Measurements from ENCODE around the gene TUBGCP4. TPM values are rescaled to one million over a fixed set of nuclear protein-coding genes. Genes with fewer than 3 reads are reported as not detected.

TUBGCP4 gene
- total RNA-seq, 1 donor from 2014 or later = 11.5 TPM

GRCh38 chr15:43403616-43404015 lies 32.7 kb downstream of the TUBGCP4 start:
- Histone ChIP-seq H3K4me3 (ENCODE audit: low read length in 3 of 3) (no peak overlapping the region), H3K27me3 (ENCODE audit: control insufficient read depth in 3 of 3, insufficient read depth in 3 of 3, low read length in 3 of 3) (no peaks in the 10 kb centered on the region), H3K36me3 (ENCODE audit: control insufficient read depth in 3 of 3, insufficient read depth in 3 of 3, low read length in 3 of 3) (peaks cover 40 to 78% (median 74%) of the 10 kb centered on the region in 3 donors), H3K9ac (ENCODE audit: low read depth in 1 of 3, low read length in 3 of 3) (no peak overlapping the region), H3K27ac (ENCODE audit: low read depth, low read length) (no peak overlapping the region), H3K4me1 (ENCODE audit: control insufficient read depth in 3 of 3, insufficient read depth in 3 of 3, low read length in 3 of 3) (no peaks in the 10 kb centered on the region), H3K9me3 (ENCODE audit: control insufficient read depth in 3 of 3, low read length in 3 of 3) (no peaks in the 10 kb centered on the region)

GRCh38 chr15:43404130-43404529 lies 33.2 kb downstream of the TUBGCP4 start:
- Histone ChIP-seq H3K9ac (ENCODE audit: low read depth in 1 of 3, low read length in 3 of 3) (no peak overlapping the region), H3K4me3 (ENCODE audit: low read length in 3 of 3) (no peak overlapping the region), H3K27ac (ENCODE audit: low read depth, low read length) (no peak overlapping the region), H3K27me3 (ENCODE audit: control insufficient read depth in 3 of 3, insufficient read depth in 3 of 3, low read length in 3 of 3) (no peaks in the 10 kb centered on the region), H3K4me1 (ENCODE audit: control insufficient read depth in 3 of 3, insufficient read depth in 3 of 3, low read length in 3 of 3) (no peaks in the 10 kb centered on the region), H3K36me3 (ENCODE audit: control insufficient read depth in 3 of 3, insufficient read depth in 3 of 3, low read length in 3 of 3) (peaks cover 41 to 78% (median 74%) of the 10 kb centered on the region in 3 donors), H3K9me3 (ENCODE audit: control insufficient read depth in 3 of 3, low read length in 3 of 3) (no peaks in the 10 kb centered on the region)

GRCh38 chr15:43406189-43406588 lies 35.3 kb downstream of the TUBGCP4 start:
- Histone ChIP-seq H3K9me3 (ENCODE audit: control insufficient read depth in 3 of 3, low read length in 3 of 3) (no peaks in the 10 kb centered on the region), H3K9ac (ENCODE audit: low read depth in 1 of 3, low read length in 3 of 3) (no peak overlapping the region), H3K27ac (ENCODE audit: low read depth, low read length) (no peak overlapping the region), H3K4me1 (ENCODE audit: control insufficient read depth in 3 of 3, insufficient read depth in 3 of 3, low read length in 3 of 3) (no peaks in the 10 kb centered on the region), H3K36me3 (ENCODE audit: control insufficient read depth in 3 of 3, insufficient read depth in 3 of 3, low read length in 3 of 3) (peaks cover 35 to 77% (median 71%) of the 10 kb centered on the region in 3 donors), H3K4me3 (ENCODE audit: low read length in 3 of 3) (no peak overlapping the region), H3K27me3 (ENCODE audit: control insufficient read depth in 3 of 3, insufficient read depth in 3 of 3, low read length in 3 of 3) (no peaks in the 10 kb centered on the region)

GRCh38 chr15:43406808-43407207 lies 35.9 kb downstream of the TUBGCP4 start:
- H3K9ac ChIP-seq (ENCODE audit: low read depth in 1 of 3, low read length in 3 of 3) = no peak overlapping the region
- H3K4me3 ChIP-seq (ENCODE audit: low read length in 3 of 3) = no peak overlapping the region
- H3K36me3 ChIP-seq (ENCODE audit: control insufficient read depth in 3 of 3, insufficient read depth in 3 of 3, low read length in 3 of 3) = peaks cover 35 to 77% (median 71%) of the 10 kb centered on the region in 3 donors
- no peaks in the 10 kb centered on the region for H3K9me3 ChIP-seq (ENCODE audit: control insufficient read depth in 3 of 3, low read length in 3 of 3)
- H3K27ac ChIP-seq (ENCODE audit: low read depth, low read length) = no peak overlapping the region
- no peaks in the 10 kb centered on the region for H3K4me1 ChIP-seq (ENCODE audit: control insufficient read depth in 3 of 3, insufficient read depth in 3 of 3, low read length in 3 of 3)
- no peaks in the 10 kb centered on the region for H3K27me3 ChIP-seq (ENCODE audit: control insufficient read depth in 3 of 3, insufficient read depth in 3 of 3, low read length in 3 of 3)

GRCh38 chr15:43408789-43409188 lies 37.9 kb downstream of the TUBGCP4 start:
- H3K27ac ChIP-seq (ENCODE audit: low read depth, low read length) = no peak overlapping the region
- peaks cover 30 to 76% (median 75%) of the 10 kb centered on the region in 3 donors for H3K36me3 ChIP-seq (ENCODE audit: control insufficient read depth in 3 of 3, insufficient read depth in 3 of 3, low read length in 3 of 3)
- no peak overlapping the region for H3K4me3 ChIP-seq (ENCODE audit: low read length in 3 of 3)
- H3K9ac ChIP-seq (ENCODE audit: low read depth in 1 of 3, low read length in 3 of 3) = no peak overlapping the region
- no peaks in the 10 kb centered on the region for H3K4me1 ChIP-seq (ENCODE audit: control insufficient read depth in 3 of 3, insufficient read depth in 3 of 3, low read length in 3 of 3)
- no peaks in the 10 kb centered on the region for H3K27me3 ChIP-seq (ENCODE audit: control insufficient read depth in 3 of 3, insufficient read depth in 3 of 3, low read length in 3 of 3)
- no peaks in the 10 kb centered on the region for H3K9me3 ChIP-seq (ENCODE audit: control insufficient read depth in 3 of 3, low read length in 3 of 3)

- H3K4me3 ChIP-seq (ENCODE audit: low read length in 3 of 3) = no peak overlapping the region
- H3K27ac ChIP-seq (ENCODE audit: low read depth, low read length) = no peak overlapping the region
- H3K27me3 ChIP-seq (ENCODE audit: control insufficient read depth in 3 of 3, insufficient read depth in 3 of 3, low read length in 3 of 3) = no peaks in the 10 kb centered on the region
- H3K9me3 ChIP-seq (ENCODE audit: control insufficient read depth in 3 of 3, low read length in 3 of 3) = no peaks in the 10 kb centered on the region
- no peak overlapping the region for H3K9ac ChIP-seq (ENCODE audit: low read depth in 1 of 3, low read length in 3 of 3)
- H3K4me1 ChIP-seq (ENCODE audit: control insufficient read depth in 3 of 3, insufficient read depth in 3 of 3, low read length in 3 of 3) = no peaks in the 10 kb centered on the region
- H3K36me3 ChIP-seq (ENCODE audit: control insufficient read depth in 3 of 3, insufficient read depth in 3 of 3, low read length in 3 of 3) = peaks cover 26 to 66% (median 65%) of the 10 kb centered on the region in 3 donors
These were observed 39.8 kb downstream of the TUBGCP4 start for GRCh38 chr15:43410572-43411214.

GRCh38 chr15:43412096-43412495 lies 41.2 kb downstream of the TUBGCP4 start:
- Histone ChIP-seq H3K27me3 (ENCODE audit: control insufficient read depth in 3 of 3, insufficient read depth in 3 of 3, low read length in 3 of 3) (no peaks in the 10 kb centered on the region), H3K27ac (ENCODE audit: low read depth, low read length) (no peak overlapping the region), H3K36me3 (ENCODE audit: control insufficient read depth in 3 of 3, insufficient read depth in 3 of 3, low read length in 3 of 3) (peaks cover 29 to 61% (median 60%) of the 10 kb centered on the region in 3 donors), H3K4me3 (ENCODE audit: low read length in 3 of 3) (no peak overlapping the region), H3K9me3 (ENCODE audit: control insufficient read depth in 3 of 3, low read length in 3 of 3) (no peaks in the 10 kb centered on the region), H3K4me1 (ENCODE audit: control insufficient read depth in 3 of 3, insufficient read depth in 3 of 3, low read length in 3 of 3) (no peaks in the 10 kb centered on the region), H3K9ac (ENCODE audit: low read depth in 1 of 3, low read length in 3 of 3) (no peak overlapping the region)

- Histone ChIP-seq H3K4me1 (ENCODE audit: control insufficient read depth in 3 of 3, insufficient read depth in 3 of 3, low read length in 3 of 3) (no peaks in the 10 kb centered on the region), H3K36me3 (ENCODE audit: control insufficient read depth in 3 of 3, insufficient read depth in 3 of 3, low read length in 3 of 3) (peaks cover 18 to 46% (median 45%) of the 10 kb centered on the region in 3 donors), H3K9ac (ENCODE audit: low read depth in 1 of 3, low read length in 3 of 3) (no peak overlapping the region), H3K4me3 (ENCODE audit: low read length in 3 of 3) (no peak overlapping the region), H3K9me3 (ENCODE audit: control insufficient read depth in 3 of 3, low read length in 3 of 3) (no peaks in the 10 kb centered on the region), H3K27ac (ENCODE audit: low read depth, low read length) (no peak overlapping the region), H3K27me3 (ENCODE audit: control insufficient read depth in 3 of 3, insufficient read depth in 3 of 3, low read length in 3 of 3) (no peaks in the 10 kb centered on the region)
These were observed 43.3 kb downstream of the TUBGCP4 start for GRCh38 chr15:43414196-43414595.

- Histone ChIP-seq H3K36me3 (ENCODE audit: control insufficient read depth in 3 of 3, insufficient read depth in 3 of 3, low read length in 3 of 3) (peaks cover 23 to 44% (median 43%) of the 10 kb centered on the region in 3 donors), H3K27me3 (ENCODE audit: control insufficient read depth in 3 of 3, insufficient read depth in 3 of 3, low read length in 3 of 3) (no peaks in the 10 kb centered on the region), H3K9me3 (ENCODE audit: control insufficient read depth in 3 of 3, low read length in 3 of 3) (no peaks in the 10 kb centered on the region), H3K27ac (ENCODE audit: low read depth, low read length) (no peak overlapping the region), H3K4me1 (ENCODE audit: control insufficient read depth in 3 of 3, insufficient read depth in 3 of 3, low read length in 3 of 3) (no peaks in the 10 kb centered on the region), H3K4me3 (ENCODE audit: low read length in 3 of 3) (no peak overlapping the region), H3K9ac (ENCODE audit: low read depth in 1 of 3, low read length in 3 of 3) (no peak overlapping the region)
These were observed 49.5 kb downstream of the TUBGCP4 start for GRCh38 chr15:43420435-43420834.

GRCh38 chr15:43420876-43421275 lies 50.0 kb downstream of the TUBGCP4 start:
- Histone ChIP-seq H3K27ac (ENCODE audit: low read depth, low read length) (no peak overlapping the region), H3K9me3 (ENCODE audit: control insufficient read depth in 3 of 3, low read length in 3 of 3) (no peaks in the 10 kb centered on the region), H3K4me3 (ENCODE audit: low read length in 3 of 3) (no peak overlapping the region), H3K36me3 (ENCODE audit: control insufficient read depth in 3 of 3, insufficient read depth in 3 of 3, low read length in 3 of 3) (peaks cover 21 to 41% (median 39%) of the 10 kb centered on the region in 3 donors), H3K27me3 (ENCODE audit: control insufficient read depth in 3 of 3, insufficient read depth in 3 of 3, low read length in 3 of 3) (no peaks in the 10 kb centered on the region), H3K4me1 (ENCODE audit: control insufficient read depth in 3 of 3, insufficient read depth in 3 of 3, low read length in 3 of 3) (no peaks in the 10 kb centered on the region), H3K9ac (ENCODE audit: low read depth in 1 of 3, low read length in 3 of 3) (no peak overlapping the region)
